Measurements from ENCODE around the gene EIF4E3. TPM values are rescaled to one million over a fixed set of nuclear protein-coding genes. Genes with fewer than 3 reads are reported as not detected.

The EIF4E3 gene
- total RNA-seq, 4 donors from 2014 or later: 12.4 to 52.2 (median 23.0) TPM

GRCh38 chr3:71733319-71733718 is 8.1 kb upstream of the EIF4E3 start:
- DNase-seq: no peak
- no peak for TF ChIP-seq CTCF (IDR thresholded peaks at IDR 0.05)
- TF ChIP-seq POLR2A (IDR thresholded peaks at IDR 0.05): no peak
- H3K9me3 ChIP-seq: no peaks in the 10 kb centered on the region
- H3K27me3 ChIP-seq: no peaks in the 10 kb centered on the region
- no peaks in the 10 kb centered on the region for H3K36me3 ChIP-seq
- no peak overlapping the region for H3K4me3 ChIP-seq
- intact Hi-C loops (cut with DNase I; ENCODE audit: low total_unique reads): no loop called here
- H3K4me1 ChIP-seq: no peaks in the 10 kb centered on the region
- no peak overlapping the region for H3K27ac ChIP-seq

- intact Hi-C loops (cut with DNase I; ENCODE audit: low total_unique reads): no loop called here
- H3K9me3 ChIP-seq: no peaks in the 10 kb centered on the region
Observed at GRCh38 chr3:71732637-71733036, 7.4 kb upstream of the EIF4E3 start.

GRCh38 chr3:71728632-71729342 is 3.6 kb upstream of the EIF4E3 start:
- Histone ChIP-seq H3K36me3 (no peaks in the 10 kb centered on the region), H3K4me1 (no peaks in the 10 kb centered on the region), H3K9me3 (no peaks in the 10 kb centered on the region), H3K4me3 (no peak overlapping the region), H3K27ac (no peak overlapping the region), H3K27me3 (no peaks in the 10 kb centered on the region)
- no peak for TF ChIP-seq POLR2A (IDR thresholded peaks at IDR 0.05)
- TF ChIP-seq CTCF (IDR thresholded peaks at IDR 0.05): no peak
- no peak for DNase-seq
- intact Hi-C loops (cut with DNase I; ENCODE audit: low total_unique reads): no loop called here

More at GRCh38 chr3:71732637-71733036, 7.4 kb upstream of the EIF4E3 start:
- TF ChIP-seq POLR2A (IDR thresholded peaks at IDR 0.05) (no peak), CTCF (IDR thresholded peaks at IDR 0.05) (no peak)
- Histone ChIP-seq H3K27ac (no peak overlapping the region), H3K27me3 (no peaks in the 10 kb centered on the region), H3K4me1 (no peaks in the 10 kb centered on the region), H3K4me3 (no peak overlapping the region), H3K36me3 (no peaks in the 10 kb centered on the region)
- DNase-seq: no peak

GRCh38 chr3:71726146-71726545 is 944 bp upstream of the EIF4E3 start:
- peak overlapping the region in 1 of 2 donors; percentile 85 for H3K27ac ChIP-seq
- H3K27me3 ChIP-seq: no peaks in the 10 kb centered on the region
- H3K4me3 ChIP-seq: no peak overlapping the region
- intact Hi-C loops (cut with DNase I; ENCODE audit: low total_unique reads): no loop called here
- H3K4me1 ChIP-seq: no peaks in the 10 kb centered on the region
- no peaks in the 10 kb centered on the region for H3K9me3 ChIP-seq
- H3K36me3 ChIP-seq: no peaks in the 10 kb centered on the region
- no peak for TF ChIP-seq POLR2A (IDR thresholded peaks at IDR 0.05)
- TF ChIP-seq CTCF (IDR thresholded peaks at IDR 0.05): no peak
- no peak for DNase-seq

- DNase-seq: peak; percentile 31 to 46
- Histone ChIP-seq H3K27ac (peak overlapping the region; percentile 79 to 86), H3K9me3 (no peaks in the 10 kb centered on the region), H3K4me1 (no peaks in the 10 kb centered on the region), H3K36me3 (no peaks in the 10 kb centered on the region), H3K4me3 (peak overlapping the region; percentile 66 to 88), H3K27me3 (no peaks in the 10 kb centered on the region)
- TF ChIP-seq CTCF (IDR thresholded peaks at IDR 0.05) (no peak), POLR2A (IDR thresholded peaks at IDR 0.05) (no peak)
- intact Hi-C loops (cut with DNase I; ENCODE audit: low total_unique reads): no loop called here
Observed at GRCh38 chr3:71724584-71725270, 475 bp downstream of the EIF4E3 start.

Measured in uterus (tissue), 4 donors.